NCI-H69 (cell line): Measurements from ENCODE around the gene USP12.
A peak's percentile ranks its signal among the peaks of the same experiment; 100 is the strongest.

ENCODE experiments used
- DNase-seq: peaks from one replicate; lab custom pipeline; 2025; lab: John Stamatoyannopoulos, UW

The USP12 gene

GRCh38 chr13:27120811-27121210 is 50.8 kb downstream of the USP12 start:
- DNase-seq, result no peak

DNA sequence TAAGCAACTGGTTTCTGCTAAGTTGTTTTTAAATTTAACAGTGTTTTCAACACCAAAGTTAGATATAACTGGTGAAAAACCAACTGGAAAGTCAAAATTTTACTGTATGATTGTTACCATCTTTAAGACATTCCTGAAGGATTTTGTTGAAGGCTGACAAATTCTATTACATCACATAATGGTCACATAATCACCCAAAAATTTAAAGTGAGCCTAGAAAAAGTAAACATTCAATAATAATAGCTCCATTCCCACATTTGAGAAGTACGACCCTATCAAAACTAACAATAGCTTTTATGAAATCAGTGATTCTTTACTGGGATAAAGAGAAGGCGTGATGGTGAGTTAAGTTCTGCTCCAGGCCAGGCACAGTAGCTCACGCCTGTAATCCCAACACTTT is 51.6 kb downstream of the USP12 start:
- no peak for DNase-seq

- DNase-seq, result no peak
Observed at GRCh38 chr13:27118428-27119054, 53.1 kb downstream of the USP12 start.

- DNase-seq, result no peak
Observed at GRCh38 chr13:27117952-27118351, 53.7 kb downstream of the USP12 start.

DNA sequence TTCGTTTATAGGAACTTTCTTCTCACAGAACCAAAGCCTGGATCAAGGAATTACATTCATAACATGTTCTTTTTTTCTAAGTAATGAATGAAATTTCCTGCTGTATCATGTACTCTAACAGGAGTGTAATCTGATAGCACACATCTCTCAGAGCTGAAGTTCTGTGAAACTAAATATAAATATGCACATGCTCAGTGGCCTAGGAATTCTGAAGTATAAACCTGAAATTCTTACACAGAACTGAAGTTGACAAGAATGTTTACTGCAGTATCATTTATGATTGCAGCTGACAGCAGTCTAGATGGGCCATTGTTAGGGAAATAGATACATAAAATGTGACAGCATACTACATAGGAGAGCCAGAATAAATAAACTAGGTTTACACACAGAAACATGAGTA is 54.5 kb downstream of the USP12 start:
- DNase-seq, result no peak

DNA sequence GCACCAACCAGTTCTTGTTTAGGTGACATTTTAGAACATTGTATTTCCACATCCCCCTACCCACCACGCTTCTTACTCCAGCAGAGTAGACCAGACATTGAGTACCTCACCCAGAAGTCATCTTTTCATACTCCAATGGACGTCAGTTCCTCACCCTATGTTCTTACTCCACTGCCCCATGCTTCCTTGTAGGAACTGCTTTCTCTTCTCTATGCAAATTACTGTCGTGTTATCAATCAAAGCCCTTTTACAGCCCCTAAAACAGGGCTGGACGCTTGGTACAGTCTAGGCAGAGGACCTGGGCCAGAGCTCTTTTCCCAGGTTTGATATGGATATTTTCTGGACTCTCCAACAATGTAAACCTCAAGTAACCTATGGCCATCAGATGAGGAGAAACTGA is 58.2 kb downstream of the USP12 start:
- DNase-seq, result no peak

DNA sequence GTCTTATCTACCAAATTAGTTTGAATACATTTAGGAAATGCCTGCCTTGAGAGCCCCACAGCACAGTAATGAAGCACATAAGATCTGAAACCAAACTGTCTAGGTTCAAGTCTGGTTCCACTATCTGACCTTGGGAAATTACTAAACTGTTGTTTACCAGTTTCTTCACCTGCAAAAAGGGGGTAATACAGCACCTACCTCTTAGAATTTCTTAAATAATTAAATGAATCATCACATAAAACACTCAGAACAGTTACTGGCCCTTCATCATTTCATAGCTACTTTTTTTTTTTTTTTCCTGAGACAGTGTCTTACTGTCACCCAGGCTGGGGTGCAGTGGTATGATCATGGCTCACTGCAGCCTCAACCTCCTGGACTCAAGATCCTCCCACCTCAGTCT is 59.6 kb downstream of the USP12 start:
- no peak for DNase-seq

- peak; percentile 42 for DNase-seq
Observed at GRCh38 chr13:27110056-27110746, 61.4 kb downstream of the USP12 start.

DNA sequence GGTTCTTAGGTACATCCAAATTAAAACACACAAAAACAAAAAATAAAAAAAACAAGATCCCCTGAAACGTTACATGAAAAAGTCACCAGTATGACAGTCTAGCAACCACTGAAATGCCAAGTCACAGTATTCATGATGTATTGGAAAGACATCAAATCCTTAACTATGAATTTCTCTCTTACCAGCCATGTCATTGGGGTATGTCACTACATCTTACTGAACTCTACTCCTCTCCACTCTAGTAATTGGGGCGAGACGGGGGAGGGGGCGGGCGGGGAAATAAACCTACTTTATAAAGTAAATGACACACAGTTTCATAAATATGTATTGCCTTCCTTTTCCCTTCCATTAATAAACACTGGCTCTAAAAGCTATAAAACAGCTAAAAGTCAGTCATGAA is 65.5 kb downstream of the USP12 start:
- no peak for DNase-seq

- DNase-seq, result no peak
Observed at GRCh38 chr13:27104606-27105005, 67.0 kb downstream of the USP12 start.

DNA sequence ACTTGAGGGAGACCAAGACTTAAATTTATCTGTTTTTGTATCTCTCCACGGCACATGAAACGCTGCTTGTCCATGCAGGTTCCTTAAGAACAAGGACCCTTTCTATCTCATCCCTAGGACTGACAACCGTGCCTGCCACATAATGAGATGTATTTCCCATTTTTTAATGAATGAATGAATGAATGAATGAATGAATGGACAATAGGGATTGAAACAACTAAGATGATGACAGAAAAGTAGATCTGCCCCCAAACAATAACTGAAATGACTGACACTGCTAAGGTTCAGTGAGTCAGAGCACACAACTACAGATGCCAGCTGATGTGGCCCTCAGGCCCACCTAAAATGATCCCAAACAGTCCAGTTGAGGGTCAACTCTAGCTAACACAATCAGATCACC is 69.8 kb downstream of the USP12 start:
- no peak for DNase-seq

DNA sequence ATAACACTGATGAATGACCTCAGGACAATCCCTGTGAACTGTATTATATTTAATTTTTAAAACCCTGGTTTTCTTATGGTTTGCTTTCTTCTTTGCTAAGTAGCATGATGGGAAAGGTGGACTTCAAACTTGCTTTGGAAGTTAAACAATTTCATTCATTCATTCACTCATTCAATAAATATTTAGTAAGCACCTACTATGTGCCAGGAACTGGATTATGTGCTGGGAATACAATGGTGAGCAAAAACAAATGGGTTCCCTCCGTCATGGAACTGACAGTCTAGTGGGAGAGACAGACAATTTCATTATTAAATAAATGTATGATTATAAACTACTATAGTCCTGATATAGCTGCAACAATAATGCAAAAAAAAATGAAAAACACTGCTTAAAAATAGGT is 70.3 kb downstream of the USP12 start:
- DNase-seq, result no peak

- DNase-seq, result no peak
Observed at GRCh38 chr13:27097691-27098090, 73.9 kb downstream of the USP12 start.

- DNase-seq, result no peak
Observed at GRCh38 chr13:27091451-27091850, 80.2 kb downstream of the USP12 start.

DNA sequence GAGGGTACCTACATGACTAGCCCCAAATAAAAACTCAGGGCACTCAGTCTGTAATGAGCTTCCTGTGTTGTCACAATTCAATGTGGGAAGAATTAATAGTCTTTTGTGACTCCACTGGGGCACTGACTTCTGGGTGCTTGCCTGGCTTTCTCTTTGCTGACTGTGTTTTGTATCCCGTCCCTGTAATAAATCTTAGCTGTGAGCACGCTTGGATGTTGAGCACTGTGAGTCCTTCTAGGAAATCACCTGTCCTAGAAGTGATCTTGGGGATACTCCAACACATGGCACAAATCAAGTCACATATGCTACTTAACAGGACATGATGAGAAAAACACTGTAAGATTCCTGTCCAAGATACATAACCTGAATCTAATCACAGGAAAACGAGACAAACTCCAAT is 83.0 kb downstream of the USP12 start:
- DNase-seq, result no peak

GRCh38 chr13:27086599-27087265 is 84.9 kb downstream of the USP12 start:
- DNase-seq, result no peak

GRCh38 chr13:27083183-27083582 is 88.4 kb downstream of the USP12 start:
- no peak for DNase-seq

GRCh38 chr13:27081893-27082679 is 89.5 kb downstream of the USP12 start:
- DNase-seq, result no peak

DNA sequence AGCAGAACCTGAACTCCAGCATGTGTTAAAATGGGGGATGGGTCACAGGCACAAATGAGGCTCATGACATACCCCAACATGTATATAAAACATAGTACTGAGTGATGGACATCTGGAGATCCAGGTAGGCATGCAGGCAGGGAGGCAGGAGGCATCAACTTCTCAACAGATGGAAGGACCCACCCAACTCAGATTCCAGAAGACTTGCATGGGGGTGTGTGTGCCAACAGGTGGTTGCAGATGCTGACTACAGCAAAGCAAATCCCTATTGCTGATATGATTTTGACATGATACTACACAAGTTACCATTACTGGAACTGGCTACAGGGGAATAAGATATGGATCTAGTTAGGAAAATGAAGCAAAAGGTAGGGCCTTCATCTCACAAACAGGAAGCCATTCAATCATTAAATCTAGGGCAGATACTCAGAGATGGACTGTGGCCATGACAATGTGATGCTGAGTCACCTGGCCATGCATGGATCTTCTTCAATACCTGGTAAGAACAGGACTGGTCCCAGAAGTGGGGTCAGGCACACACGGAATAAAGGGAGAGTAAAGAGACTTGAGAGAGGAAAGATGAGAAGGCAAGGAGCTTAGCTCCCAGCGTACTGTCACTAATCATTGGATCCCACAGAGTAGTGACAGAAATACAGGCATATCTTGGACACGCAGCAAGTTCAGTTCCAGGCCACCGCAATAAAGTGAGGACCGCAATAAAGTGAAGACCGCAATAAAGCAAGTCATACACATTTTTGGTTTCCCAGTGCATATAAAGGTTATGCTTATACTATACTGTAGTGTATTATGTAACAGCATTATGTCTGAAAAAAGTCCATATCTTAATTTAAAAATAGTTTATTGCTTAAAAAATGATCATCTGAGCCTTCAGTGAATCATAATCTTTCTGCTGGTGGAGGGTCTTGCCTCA is 91.3 kb downstream of the USP12 start:
- DNase-seq, result no peak

DNA sequence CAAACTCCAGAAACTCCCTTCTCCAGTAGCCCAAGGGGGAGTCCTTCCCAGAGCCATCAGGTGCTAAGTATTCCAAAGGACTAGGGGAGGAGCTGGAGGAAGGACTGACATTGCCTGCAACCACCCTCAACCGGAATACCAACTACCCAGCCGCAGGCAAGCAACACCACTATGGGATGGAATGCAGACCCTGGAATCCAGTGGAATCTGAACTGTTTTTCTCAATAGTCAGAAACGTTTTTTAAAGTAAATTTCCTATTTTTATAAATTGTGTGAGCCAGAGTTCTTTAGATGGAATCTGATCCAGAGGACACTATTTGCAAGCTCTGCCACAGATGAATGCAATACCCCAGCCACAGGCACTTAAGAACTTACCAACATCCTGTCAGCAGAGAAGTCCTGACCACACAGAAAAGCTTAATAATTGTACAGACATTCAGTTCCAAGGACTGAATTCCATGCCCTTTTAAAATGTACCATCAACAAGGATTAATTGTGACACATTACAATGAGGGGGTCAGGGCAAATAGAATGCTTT is 92.1 kb downstream of the USP12 start:
- no peak for DNase-seq

GRCh38 chr13:27077451-27077850 is 94.2 kb downstream of the USP12 start:
- DNase-seq, result no peak
